Colonic mucosa (tissue), 4 donors: ENCODE data around the gene ARFGEF3. TPM values are rescaled to one million over a fixed set of nuclear protein-coding genes. Genes with fewer than 3 reads are reported as not detected.

Experiments
- DNase-seq: peaks from one replicate; pipeline ENCODE4 v3.0.0-alpha.2; 2020
- H3K27ac ChIP-seq: fragments of 200-600 bp; one replicate; pipeline ENCODE4 v1.8.0; 2021
- H3K27me3 ChIP-seq: fragments of 200-600 bp; one replicate; pipeline ENCODE4 v1.8.0; 2021
- H3K36me3 ChIP-seq: fragments of 200-600 bp; one replicate; pipeline ENCODE4 v1.8.0; 2021
- H3K4me1 ChIP-seq: fragments of 200-600 bp; one replicate; pipeline ENCODE4 v1.8.0; 2021; ENCODE audit warnings: mild to moderate bottlenecking
- H3K4me3 ChIP-seq: fragments of 200-600 bp; one replicate; pipeline ENCODE4 v1.8.0; 2021
- H3K9ac ChIP-seq, 2 donors: one replicate each; pipeline ENCODE4 v1.7.0; 2013; ENCODE audit warnings: control low read depth in 2 of 2, low read depth in 2 of 2, low read length in 2 of 2
- H3K9me3 ChIP-seq: fragments of 200-600 bp; one replicate; pipeline ENCODE4 v1.8.0; 2021
- CTCF ChIP-seq: fragments of 200-600 bp; IDR thresholded peaks from one replicate; pipeline ENCODE4 v1.8.0; 2022; ENCODE audit warnings: antibody characterized with exemption, mild to moderate bottlenecking
- intact Hi-C: fragments of 100-400 bp; cut with DNase I; formaldehyde crosslinking; loops from one replicate; pipeline ENCODE4 v1.14.1; 2022
- total RNA-seq, 2 donors: library from RNA; stranded (reverse); fragmentation: NEBNext Ultra II Directional in 1 of 2; extraction: Animal tissue kit (Norgen Biotek cat#: 25700) in 1 of 2; gene quantifications; one replicate each; pipeline ENCODE4 v1.2.1, GENCODE V29; 2021
- donor health status: healthy.
- donor health status: DM: no; HTN: no; CAD: no.
- donor health status: DM: no; HTN: no; CAD: no.

ARFGEF3 gene
- total RNA-seq, 2 donors from 2014 or later: 22.2 to 23.8 TPM

- Histone ChIP-seq H3K4me3 (no peak overlapping the region), H3K9ac (no peak overlapping the region), H3K36me3 (no peaks in the 10 kb centered on the region), H3K4me1 (no peaks in the 10 kb centered on the region), H3K9me3 (no peaks in the 10 kb centered on the region), H3K27ac (no peak overlapping the region), H3K27me3 (no peaks in the 10 kb centered on the region)
- no peak for TF ChIP-seq CTCF
- DNase-seq: no peak
- intact Hi-C loops: no loop called here
These were observed 74.0 kb downstream of the ARFGEF3 start for GRCh38 chr6:138235693-138236092.

- no peaks in the 10 kb centered on the region for H3K4me1 ChIP-seq
- no peak overlapping the region for H3K4me3 ChIP-seq
- H3K9ac ChIP-seq: no peak overlapping the region
- no peak overlapping the region for H3K27ac ChIP-seq
- H3K36me3 ChIP-seq: no peaks in the 10 kb centered on the region
- no peak for DNase-seq
- no peaks in the 10 kb centered on the region for H3K9me3 ChIP-seq
- no peak for TF ChIP-seq CTCF
- no peaks in the 10 kb centered on the region for H3K27me3 ChIP-seq
- intact Hi-C loops: no loop called here
These were observed 75.7 kb downstream of the ARFGEF3 start for GRCh38 chr6:138237463-138237862.

GRCh38 chr6:138238368-138238767 lies 76.6 kb downstream of the ARFGEF3 start:
- no peaks in the 10 kb centered on the region for H3K27me3 ChIP-seq
- no peak overlapping the region for H3K4me3 ChIP-seq
- H3K9me3 ChIP-seq: no peaks in the 10 kb centered on the region
- no peak overlapping the region for H3K27ac ChIP-seq
- no peaks in the 10 kb centered on the region for H3K36me3 ChIP-seq
- intact Hi-C loops: no loop called here
- H3K4me1 ChIP-seq: no peaks in the 10 kb centered on the region
- H3K9ac ChIP-seq: no peak overlapping the region
- DNase-seq: no peak
- TF ChIP-seq CTCF: no peak

- H3K4me3 ChIP-seq: no peak overlapping the region
- no peaks in the 10 kb centered on the region for H3K36me3 ChIP-seq
- no peak overlapping the region for H3K9ac ChIP-seq
- no peaks in the 10 kb centered on the region for H3K9me3 ChIP-seq
- H3K27ac ChIP-seq: no peak overlapping the region
- intact Hi-C loops: no loop called here
- H3K4me1 ChIP-seq: no peaks in the 10 kb centered on the region
- no peaks in the 10 kb centered on the region for H3K27me3 ChIP-seq
- no peak for TF ChIP-seq CTCF
- DNase-seq: no peak
These were observed 78.0 kb downstream of the ARFGEF3 start for GRCh38 chr6:138239774-138240173.

- no peaks in the 10 kb centered on the region for H3K9me3 ChIP-seq
- intact Hi-C loops: no loop called here
- H3K27me3 ChIP-seq: no peaks in the 10 kb centered on the region
- TF ChIP-seq CTCF: no peak
- no peak overlapping the region for H3K9ac ChIP-seq
- no peak overlapping the region for H3K27ac ChIP-seq
- H3K4me3 ChIP-seq: no peak overlapping the region
- no peaks in the 10 kb centered on the region for H3K36me3 ChIP-seq
- no peak for DNase-seq
- no peaks in the 10 kb centered on the region for H3K4me1 ChIP-seq
These were observed 78.9 kb downstream of the ARFGEF3 start for GRCh38 chr6:138240476-138241245.
